Breast epithelium (tissue), 4 donors: Measurements from ENCODE around the gene CAGE1. TPM values are rescaled to one million over a fixed set of nuclear protein-coding genes. Genes with fewer than 3 reads are reported as not detected.

Source experiments
- DNase-seq, 2 donors: peaks; one replicate each; pipeline ENCODE4 v3.0.0-alpha.2; 2019; ENCODE audit warnings: low spot score in 2 of 2
- H3K27ac ChIP-seq, 2 donors: fragments of 200-600 bp; sonication (generic) in 1 of 2; one replicate each; pipeline ENCODE4 v1.5.1; 2016 to 2019; ENCODE audit warnings: mild to moderate bottlenecking in 1 of 2
- H3K27me3 ChIP-seq, 2 donors: fragments of 200-600 bp; sonication (generic) in 1 of 2; one replicate each; pipeline versions ENCODE4 v1.5.1 to v1.6.0; 2017 to 2019; ENCODE audit warnings: control low read depth in 1 of 2, mild to moderate bottlenecking in 1 of 2
- H3K36me3 ChIP-seq: fragments of 200-600 bp; one replicate; pipeline ENCODE4 v1.5.1; 2019
- H3K4me1 ChIP-seq, 2 donors: fragments of 200-600 bp; sonication (generic); one replicate each; pipeline ENCODE4 v1.5.1; 2016 to 2019; ENCODE audit warnings: control low read depth in 1 of 2
- H3K4me3 ChIP-seq, 3 donors: fragments of 200-600 bp; sonication (generic); 1 replicate in 2 of 3; 2 replicates in 1 of 3; pipeline ENCODE4 v1.5.1; 2016 to 2019; ENCODE audit warnings: mild to moderate bottlenecking in 3 of 3, moderate library complexity in 2 of 3
- H3K9me3 ChIP-seq, 2 donors: fragments of 200-600 bp; sonication (generic) in 1 of 2; one replicate each; pipeline ENCODE4 v1.5.1; 2016 to 2019; ENCODE audit warnings: control low read depth in 1 of 2
- CTCF ChIP-seq, 3 donors: fragments of 450-650 bp; IDR thresholded peaks; one replicate each; pipeline ENCODE4 v1.5.1; 2016 to 2017; ENCODE audit warnings: antibody characterized with exemption in 3 of 3, mild to moderate bottlenecking in 3 of 3, moderate library complexity in 3 of 3
- POLR2A ChIP-seq: fragments of 450-650 bp; IDR thresholded peaks from one replicate; pipeline ENCODE4 v1.6.1; 2016; ENCODE audit warnings: antibody characterized with exemption, mild to moderate bottlenecking, moderate library complexity
- POLR2AphosphoS5 ChIP-seq, 3 donors: sonication (generic); formaldehyde crosslinking; IDR thresholded peaks; one replicate each; pipeline ENCODE4 v1.6.1; 2017; ENCODE audit warnings: antibody characterized with exemption in 3 of 3
- intact Hi-C: fragments of 100-400 bp; cut with DNase I; formaldehyde crosslinking; loops from one replicate; pipeline ENCODE4 v1.15.1; 2023; ENCODE audit warnings: low total_unique reads
- total RNA-seq, 3 donors: library from RNA; depleted of rRNA; stranded (reverse); fragments of >200 nt; gene quantifications; one replicate each; pipeline ENCODE4 v1.1.0, GENCODE V29; 2016

CAGE1 gene
- total RNA-seq, 3 donors from 2014 or later: not detected

GRCh38 chr6:7335519-7335918, 54.0 kb downstream of the CAGE1 start:
- DNase-seq: no peak
- no peak overlapping the region for H3K27ac ChIP-seq

GRCh38 chr6:7334685-7335084, 54.9 kb downstream of the CAGE1 start:
- H3K4me3 ChIP-seq: no peak overlapping the region
- no peaks in the 10 kb centered on the region for H3K36me3 ChIP-seq
- no peak for DNase-seq
- TF ChIP-seq CTCF (IDR thresholded peaks at IDR 0.05) (no peak), POLR2AphosphoS5 (IDR thresholded peaks at IDR 0.05) (no peak), POLR2A (no peak)
- H3K9me3 ChIP-seq: no peaks in the 10 kb centered on the region
- no peaks in the 10 kb centered on the region for H3K27me3 ChIP-seq
- H3K4me1 ChIP-seq: no peaks in the 10 kb centered on the region
- no peak overlapping the region for H3K27ac ChIP-seq
- intact Hi-C loops: no loop called here

More at GRCh38 chr6:7335519-7335918, 54.0 kb downstream of the CAGE1 start:
- intact Hi-C loops: no loop called here
- no peak overlapping the region for H3K4me3 ChIP-seq
- H3K36me3 ChIP-seq: no peaks in the 10 kb centered on the region
- no peak for TF ChIP-seq CTCF (IDR thresholded peaks at IDR 0.05)
- no peak for TF ChIP-seq POLR2AphosphoS5 (IDR thresholded peaks at IDR 0.05)
- TF ChIP-seq POLR2A: no peak
- H3K27me3 ChIP-seq: no peaks in the 10 kb centered on the region
- no peaks in the 10 kb centered on the region for H3K9me3 ChIP-seq
- H3K4me1 ChIP-seq: no peaks in the 10 kb centered on the region

GRCh38 chr6:7332090-7332745, 57.3 kb downstream of the CAGE1 start:
- Histone ChIP-seq H3K36me3 (no peaks in the 10 kb centered on the region), H3K9me3 (no peaks in the 10 kb centered on the region), H3K4me3 (no peak overlapping the region), H3K27ac (no peak overlapping the region), H3K4me1 (no peaks in the 10 kb centered on the region), H3K27me3 (no peaks in the 10 kb centered on the region)
- intact Hi-C loops: no loop called here
- TF ChIP-seq POLR2AphosphoS5 (IDR thresholded peaks at IDR 0.05) (no peak), CTCF (IDR thresholded peaks at IDR 0.05) (no peak), POLR2A (no peak)
- no peak for DNase-seq

GRCh38 chr6:7331452-7331851, 58.1 kb downstream of the CAGE1 start:
- no peak overlapping the region for H3K27ac ChIP-seq
- no peaks in the 10 kb centered on the region for H3K4me1 ChIP-seq
- intact Hi-C loops: no loop called here
- no peaks in the 10 kb centered on the region for H3K36me3 ChIP-seq
- DNase-seq: no peak
- no peaks in the 10 kb centered on the region for H3K9me3 ChIP-seq
- TF ChIP-seq CTCF (IDR thresholded peaks at IDR 0.05) (no peak), POLR2A (no peak)
- H3K27me3 ChIP-seq: no peaks in the 10 kb centered on the region
- no peak overlapping the region for H3K4me3 ChIP-seq

GRCh38 chr6:7328243-7328642, 61.3 kb downstream of the CAGE1 start:
- no peak for DNase-seq
- Histone ChIP-seq H3K27ac (no peak overlapping the region), H3K4me3 (no peak overlapping the region), H3K27me3 (no peaks in the 10 kb centered on the region), H3K9me3 (no peaks in the 10 kb centered on the region), H3K4me1 (no peaks in the 10 kb centered on the region), H3K36me3 (no peaks in the 10 kb centered on the region)
- TF ChIP-seq POLR2AphosphoS5 (IDR thresholded peaks at IDR 0.05): no peak
- TF ChIP-seq CTCF (IDR thresholded peaks at IDR 0.05): no peak
- no peak for TF ChIP-seq POLR2A
- intact Hi-C loops: no loop called here
